ENCODE results near the gene TM7SF2. TPM values are rescaled to one million over a fixed set of nuclear protein-coding genes. Genes with fewer than 3 reads are reported as not detected.

TM7SF2 gene
- total RNA-seq, 1 donor from 2014 or later, result 53.1 TPM

Small RNA genes lying within 50 kb of the gene (microRNA-seq; reads per million reads assigned to microRNA genes)
- not detected for gene MIR6751

Other genes with a start within 250 kb of the TM7SF2 start
- gene EHD1, start 233.3 kb upstream of the TM7SF2 start, total RNA-seq, result 56.0 TPM
- 10.7 TPM for gene ATG2A, start 194.7 kb upstream of the TM7SF2 start, total RNA-seq
- gene PPP2R5B, start 187.2 kb upstream of the TM7SF2 start, total RNA-seq, result 20.6 TPM
- not detected for gene GPHA2, start 176.0 kb upstream of the TM7SF2 start, total RNA-seq
- not detected for gene MAJIN, start 139.8 kb upstream of the TM7SF2 start, total RNA-seq
- 1.5 TPM for gene BATF2, start 114.9 kb upstream of the TM7SF2 start, total RNA-seq
- 131 TPM for gene ARL2, start 97.7 kb upstream of the TM7SF2 start, total RNA-seq
- 18.3 TPM for gene SNX15, start 84.4 kb upstream of the TM7SF2 start, total RNA-seq
- gene SAC3D1, start 70.7 kb upstream of the TM7SF2 start, total RNA-seq, result 7.5 TPM
- gene NAALADL1, start 53.3 kb upstream of the TM7SF2 start, total RNA-seq, result 3.4 TPM
- 1.7 TPM for gene CDCA5, start 27.8 kb upstream of the TM7SF2 start, total RNA-seq
- gene ZFPL1, start 27.6 kb upstream of the TM7SF2 start, total RNA-seq, result 25.0 TPM
- gene VPS51, start 15.7 kb upstream of the TM7SF2 start, total RNA-seq, result 95.2 TPM
- 5.8 TPM for gene ZNHIT2, start 5.8 kb downstream of the TM7SF2 start, total RNA-seq
- gene FAU, start 10.3 kb downstream of the TM7SF2 start, total RNA-seq, result 714 TPM
- gene MRPL49, start 10.4 kb downstream of the TM7SF2 start, total RNA-seq, result 35.8 TPM
- gene SYVN1, start 22.6 kb downstream of the TM7SF2 start, total RNA-seq, result 27.1 TPM
- gene SPDYC, start 58.4 kb downstream of the TM7SF2 start, total RNA-seq, result not detected
- gene CAPN1, start 70.1 kb downstream of the TM7SF2 start, total RNA-seq, result 82.9 TPM
- 2.9 TPM for gene POLA2, start 150.1 kb downstream of the TM7SF2 start, total RNA-seq
- 16.7 TPM for gene CDC42EP2, start 203.0 kb downstream of the TM7SF2 start, total RNA-seq
- 51.6 TPM for gene DPF2, start 222.0 kb downstream of the TM7SF2 start, total RNA-seq
- gene TIGD3, start 242.9 kb downstream of the TM7SF2 start, total RNA-seq, result 0.54 TPM

Data from Right ventricle myocardium inferior (tissue), 1 donor.